ENCODE results near the gene OSTC. TPM values are rescaled to one million over a fixed set of nuclear protein-coding genes. Genes with fewer than 3 reads are reported as not detected.

OSTC gene
- total RNA-seq, 4 donors from 2014 or later, result 82.9 to 1,618 (median 118) TPM

Small RNAs within 50 kb of the gene (small RNA-seq; reads per million reads assigned to genes)
- not detected for gene RNU6-431P

Other genes with a start within 250 kb of the OSTC start
- 1,000 to 10,000 TPM in 2 of 4 donors, 100 to 1,000 TPM in 2; 735 to 3,219 (median 917) TPM for gene RPL34, start 30.0 kb upstream of the OSTC start, total RNA-seq
- 1 to 10 TPM in 1 of 4 donors, under 1 TPM in 1, not detected in 2; 0.56 to 1.3 TPM for gene ETNPPL, start 112.5 kb downstream of the OSTC start, total RNA-seq